ENCODE results near the gene DLG5.
"Not testable (repeated sequence)": the region's sequence is repeated elsewhere in the genome, so short reads cannot be mapped to it uniquely, and the experiment has no call there.

Gene DLG5

GRCh38 chr10:77770081-77770867, 156.3 kb downstream of the DLG5 start:
- no peak for DNase-seq (ENCODE audit: low read depth)
- H3K4me3 ChIP-seq (ENCODE audit: control insufficient read depth, low read depth, low read length), result no peak overlapping the region
- no peak for TF ChIP-seq CTCF (IDR thresholded peaks at IDR 0.05; ENCODE audit: control insufficient read depth, insufficient read depth, low read depth, low read length, missing control alignments)

- H3K4me3 ChIP-seq (ENCODE audit: control insufficient read depth, low read depth, low read length), result no peak overlapping the region
- DNase-seq (ENCODE audit: low read depth), result no peak
- TF ChIP-seq CTCF (IDR thresholded peaks at IDR 0.05; ENCODE audit: control insufficient read depth, insufficient read depth, low read depth, low read length, missing control alignments), result no peak
These were observed 158.5 kb downstream of the DLG5 start for GRCh38 chr10:77768039-77768438.

- H3K4me3 ChIP-seq (ENCODE audit: control insufficient read depth, low read depth, low read length), result no peak overlapping the region
- no peak for TF ChIP-seq CTCF (IDR thresholded peaks at IDR 0.05; ENCODE audit: control insufficient read depth, insufficient read depth, low read depth, low read length, missing control alignments)
- DNase-seq (ENCODE audit: low read depth), result no peak
These were observed 162.8 kb downstream of the DLG5 start for GRCh38 chr10:77763453-77764430.

- not testable (repeated sequence) for H3K4me3 ChIP-seq (ENCODE audit: control insufficient read depth, low read depth, low read length)
These were observed 168.1 kb downstream of the DLG5 start for GRCh38 chr10:77758406-77758805.

GRCh38 chr10:77756319-77757232, 170.0 kb downstream of the DLG5 start:
- peak; percentile 91 for TF ChIP-seq CTCF (IDR thresholded peaks at IDR 0.05; ENCODE audit: control insufficient read depth, insufficient read depth, low read depth, low read length, missing control alignments)
- DNase-seq (ENCODE audit: low read depth), result peak; percentile 14
- no peak overlapping the region for H3K4me3 ChIP-seq (ENCODE audit: control insufficient read depth, low read depth, low read length)

More at GRCh38 chr10:77758406-77758805, 168.1 kb downstream of the DLG5 start:
- DNase-seq (ENCODE audit: low read depth), result not testable (repeated sequence)

- no peak overlapping the region for H3K4me3 ChIP-seq (ENCODE audit: control insufficient read depth, low read depth, low read length)
- no peak for TF ChIP-seq CTCF (IDR thresholded peaks at IDR 0.05; ENCODE audit: control insufficient read depth, insufficient read depth, low read depth, low read length, missing control alignments)
- DNase-seq (ENCODE audit: low read depth), result peak; percentile 38
These were observed 180.4 kb downstream of the DLG5 start for GRCh38 chr10:77746047-77746707.
